Measurements from ENCODE around the gene CMTM1.

- no peak for TF ChIP-seq ZNF8 (CRISPR knock-in tag; IDR thresholded peaks at IDR 0.05)
- no peak for TF ChIP-seq RARB (CRISPR knock-in tag; IDR thresholded peaks at IDR 0.05)
- TF ChIP-seq SNAI2 (CRISPR knock-in tag; IDR thresholded peaks at IDR 0.05), result no peak
- TF ChIP-seq TOX (CRISPR knock-in tag; IDR thresholded peaks at IDR 0.05; ENCODE audit: borderline replicate concordance), result no peak
- TF ChIP-seq ARNTL (CRISPR knock-in tag; IDR thresholded peaks at IDR 0.05; ENCODE audit: borderline replicate concordance, low read depth), result no peak
- TF ChIP-seq ZFP3 (CRISPR knock-in tag; IDR thresholded peaks at IDR 0.05), result no peak
- no peak for TF ChIP-seq GLIS3 (CRISPR knock-in tag; IDR thresholded peaks at IDR 0.05)
Measured at GRCh38 chr16:66548868-66549267, 17.4 kb upstream of the CMTM1 start.
